ENCODE data around the gene APOL1. TPM values are rescaled to one million over a fixed set of nuclear protein-coding genes. Genes with fewer than 3 reads are reported as not detected.

The APOL1 gene
- total RNA-seq, 1 donor from 2014 or later = 145 TPM

DNA sequence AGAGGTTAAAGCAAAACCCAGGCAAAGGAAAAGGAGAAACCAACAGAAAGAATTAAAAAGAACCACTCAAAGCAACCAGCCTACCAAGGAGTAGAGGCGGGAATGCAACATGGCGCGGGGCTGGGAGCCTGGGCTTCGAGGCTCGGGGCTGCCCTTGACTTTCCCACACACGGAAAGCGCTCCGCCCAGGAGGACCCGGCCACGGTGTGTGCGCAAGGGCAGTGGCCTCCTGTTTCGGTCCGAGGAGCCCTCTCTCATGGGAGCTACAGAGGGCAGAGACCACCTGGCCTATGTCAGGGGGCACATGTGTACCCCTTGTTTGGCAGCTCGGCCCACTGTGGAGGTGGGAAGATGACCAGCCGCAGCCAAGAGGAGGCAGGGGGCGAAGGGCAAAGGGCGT, 55.9 kb downstream of the APOL1 start:
- no peak for DNase-seq (ENCODE audit: low spot score)

DNA sequence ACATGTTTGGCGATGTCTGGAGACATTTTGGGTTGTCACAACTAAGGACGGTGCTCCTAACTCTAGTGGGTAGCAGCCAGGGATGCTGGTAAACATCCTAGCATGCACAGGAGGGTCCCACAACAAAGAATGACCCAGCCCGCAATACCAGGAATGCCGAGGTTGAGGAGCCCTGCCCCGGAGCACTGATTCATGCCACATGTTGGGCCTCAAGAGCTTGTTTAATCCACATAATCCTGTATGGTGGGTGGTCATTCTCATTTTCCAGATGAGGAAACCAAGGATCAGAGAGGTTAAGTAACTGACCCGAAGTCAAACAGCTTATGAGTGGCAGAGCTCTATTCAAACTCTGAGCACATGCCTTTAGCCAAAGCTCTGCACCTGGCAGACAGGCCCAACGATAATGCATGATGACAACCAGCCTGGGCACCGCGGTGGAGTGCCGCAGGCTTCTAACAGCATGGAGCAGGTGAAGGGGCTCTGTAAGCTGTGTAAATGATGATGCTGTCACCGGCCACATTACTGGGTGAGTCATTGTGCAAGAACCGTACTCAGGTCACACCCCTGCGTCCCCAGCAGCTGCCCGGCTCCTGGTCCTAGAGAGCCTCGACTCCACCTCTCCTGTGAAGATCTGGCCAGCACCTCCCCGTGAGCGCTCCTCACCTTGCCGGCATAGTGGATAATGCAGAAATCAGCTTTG, 58.6 kb downstream of the APOL1 start:
- no peak for DNase-seq (ENCODE audit: low spot score)

DNA sequence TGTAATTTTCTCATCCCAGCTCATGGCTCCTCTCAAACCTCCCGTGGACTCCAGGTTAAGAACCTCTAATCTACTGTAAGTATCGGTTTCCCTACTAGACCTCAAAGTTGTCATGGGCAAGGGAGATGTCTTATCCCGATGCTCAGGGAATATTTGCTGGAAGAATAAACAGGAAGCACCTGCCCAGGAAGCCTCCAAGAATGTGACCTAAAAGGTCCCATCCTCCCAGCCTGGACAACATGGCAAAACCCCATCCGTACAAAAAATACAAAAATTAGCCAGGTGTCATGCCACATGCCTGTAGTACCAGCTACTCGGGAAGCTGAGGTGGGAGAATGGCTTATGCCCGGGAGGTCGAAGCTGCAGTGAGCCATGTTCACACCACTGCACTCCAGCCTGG, 62.4 kb downstream of the APOL1 start:
- DNase-seq (ENCODE audit: low spot score) = no peak

DNA sequence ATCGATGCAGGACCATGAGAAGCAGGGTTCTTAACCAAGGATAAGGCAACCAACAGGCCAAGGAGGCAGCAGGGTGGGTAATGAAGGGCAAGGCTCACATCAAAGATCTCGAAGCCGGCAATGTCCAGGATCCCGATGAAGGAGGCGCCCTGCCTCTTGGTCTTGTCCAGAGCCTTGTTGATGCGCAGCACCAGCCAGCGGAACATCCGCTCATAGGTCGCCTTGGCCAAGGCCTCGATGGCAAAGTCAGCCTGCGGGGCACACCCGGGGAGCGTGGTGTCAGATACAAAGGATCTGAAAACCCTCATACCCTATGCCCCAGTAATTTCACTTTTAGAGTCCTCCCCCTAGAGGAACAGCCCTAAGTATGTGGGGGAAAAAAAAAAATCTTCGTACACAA, 63.5 kb downstream of the APOL1 start:
- no peak for DNase-seq (ENCODE audit: low spot score)

Other genes with a start within 250 kb of the APOL1 start
- gene RBFOX2, start 224.3 kb upstream of the APOL1 start, total RNA-seq = 81.1 TPM
- 20.9 TPM for gene APOL3, start 92.4 kb upstream of the APOL1 start, total RNA-seq
- 3.4 TPM for gene APOL4, start 51.3 kb upstream of the APOL1 start, total RNA-seq
- gene APOL2, start 13.6 kb upstream of the APOL1 start, total RNA-seq = 58.2 TPM
- gene MYH9, start 134.8 kb downstream of the APOL1 start, total RNA-seq = 544 TPM
- gene TXN2, start 228.5 kb downstream of the APOL1 start, total RNA-seq = 81.6 TPM